A673 (cell line): ENCODE results near the gene KRTAP4-5. TPM values are rescaled to one million over a fixed set of nuclear protein-coding genes. Genes with fewer than 3 reads are reported as not detected.
"Not testable (repeated sequence)": the region's sequence is repeated elsewhere in the genome, so short reads cannot be mapped to it uniquely, and the experiment has no call there.

Experiments
- BruUV-seq: library from RNA; stranded (reverse); fragments of 400-500 nt; replicated peaks from 2 replicates; lab custom pipeline; 2021; lab: Mats Ljungman, UMichigan
- CTCF ChIA-PET: fragments of 300-600 bp; sonication (Branson Sonifier 250); formaldehyde crosslinking; loops from one replicate; lab custom pipeline; 2022; ENCODE audit warnings: antibody characterized with exemption; lab: Charles Lee
- POLR2A ChIA-PET: fragments of 300-600 bp; sonication (Branson Sonifier 250); formaldehyde crosslinking; loops from one replicate; lab custom pipeline; 2022; ENCODE audit warnings: antibody characterized with exemption; ENCODE audit not compliant: low non-redundant PET; lab: Charles Lee
- DNase-seq: peaks from one replicate; pipeline ENCODE4 v3.0.0-alpha.2; 2015; ENCODE audit warnings: low spot score
- H3K27ac ChIP-seq: fragments of 200-600 bp; sonication (generic); 2 replicates; pipeline ENCODE4 v1.5.1; 2016; ENCODE audit warnings: mixed run types, low read depth, mild to moderate bottlenecking, mixed read lengths, antibody characterized with exemption, low read length; ENCODE audit not compliant: poor library complexity, severe bottlenecking
- H3K27me3 ChIP-seq: fragments of 200-600 bp; sonication (generic); replicated peaks from 2 replicates; pipeline ENCODE4 v1.6.1; 2017; ENCODE audit warnings: mixed run types, low read depth, mild to moderate bottlenecking, mixed read lengths, antibody characterized with exemption, low read length; ENCODE audit not compliant: insufficient read depth, poor library complexity
- H3K36me3 ChIP-seq: fragments of 200-600 bp; sonication (generic); 2 replicates; pipeline ENCODE4 v1.6.1; 2016; ENCODE audit warnings: mixed run types, mild to moderate bottlenecking, mixed read lengths, antibody characterized with exemption, low read length; ENCODE audit not compliant: insufficient read depth, poor library complexity, severe bottlenecking
- H3K4me1 ChIP-seq: fragments of 200-600 bp; sonication (generic); 2 replicates; pipeline ENCODE4 v1.6.1; 2017; ENCODE audit warnings: mixed run types, mild to moderate bottlenecking, mixed read lengths, antibody characterized with exemption, low read length; ENCODE audit not compliant: insufficient read depth, poor library complexity, severe bottlenecking
- H3K4me3 ChIP-seq: fragments of 200-600 bp; sonication (generic); 2 replicates; pipeline ENCODE4 v1.5.1; 2016; ENCODE audit warnings: low read depth, mixed run types, mild to moderate bottlenecking, mixed read lengths, low read length; ENCODE audit not compliant: poor library complexity, severe bottlenecking
- H3K9me3 ChIP-seq: fragments of 200-600 bp; sonication (generic); 2 replicates; pipeline ENCODE4 v1.6.1; 2016; ENCODE audit warnings: mixed run types, low read depth, mild to moderate bottlenecking, mixed read lengths, antibody characterized with exemption, low read length; ENCODE audit not compliant: poor library complexity, severe bottlenecking
- CTCF ChIP-seq: fragments of 300-800, 200-600 bp; sonication (generic); conservative IDR thresholded peaks from 2 replicates; pipeline ENCODE4 v1.5.1; 2017; ENCODE audit warnings: low read depth, mild to moderate bottlenecking, antibody characterized with exemption, low read length, moderate library complexity, mixed read lengths
- EZH2 ChIP-seq: fragments of 200-600 bp; sonication (generic); IDR thresholded peaks from 2 replicates; pipeline ENCODE4 v1.6.1; 2017; ENCODE audit warnings: borderline replicate concordance, low read depth, mild to moderate bottlenecking, mixed read lengths, antibody characterized with exemption, low read length; ENCODE audit not compliant: poor library complexity, severe bottlenecking
- intact Hi-C: fragments of 100-400 bp; cut with micrococcal nuclease; formaldehyde crosslinking; loops from one replicate; pipeline ENCODE4 v1.10.0; 2022; ENCODE audit not compliant: unreplicated experiment
- total RNA-seq: library from RNA; stranded (reverse); gene quantifications from 2 replicates; pipeline ENCODE4 v1.2.3, GENCODE V29; 2021

KRTAP4-5 gene
- total RNA-seq, 1 experiment from 2014 or later, result not detected

DNA sequence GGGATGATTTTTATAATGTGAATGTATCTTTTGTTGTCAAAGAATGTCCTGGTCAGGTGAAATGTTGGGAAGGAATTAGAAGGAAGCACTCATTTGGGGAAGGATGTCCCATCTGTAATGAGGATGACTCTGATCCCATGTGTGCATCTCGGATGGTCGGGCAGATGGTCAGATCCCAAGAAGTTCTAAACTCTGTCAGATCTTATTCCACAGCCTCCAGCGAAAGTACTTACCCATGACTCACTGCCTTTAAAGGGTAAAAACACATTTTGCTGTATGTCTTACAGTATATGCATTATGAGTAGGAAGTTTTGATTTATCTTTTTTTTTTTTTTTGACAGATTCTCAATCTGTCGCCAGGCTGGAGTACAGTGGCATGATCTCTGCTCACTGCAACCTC is 30.9 kb downstream of the KRTAP4-5 start:
- no peaks in the 10 kb centered on the region for H3K4me1 ChIP-seq
- no TSS peak for BruUV-seq

GRCh38 chr17:41117846-41118386 is 31.7 kb downstream of the KRTAP4-5 start, which contains the start of gene KRTAP4-11:
Gene KRTAP4-11, minus strand, starts transcription at chr17:41118373. Its CDS starts 58 bp downstream, at chr17:41118315.
- H3K9me3 ChIP-seq, BruUV-seq, H3K4me3 ChIP-seq, H3K27ac ChIP-seq, H3K27me3 ChIP-seq, H3K4me1 ChIP-seq, DNase-seq, CTCF ChIA-PET, intact Hi-C loops, POLR2A ChIA-PET, H3K36me3 ChIP-seq: not testable (repeated sequence)

More for the DNA sequence above, 30.9 kb downstream of the KRTAP4-5 start:
- CTCF ChIA-PET, result no interaction called here
- intact Hi-C loops, result no loop called here
- no peak overlapping the region for H3K27ac ChIP-seq
- H3K36me3 ChIP-seq, result no peaks in the 10 kb centered on the region
- H3K4me3 ChIP-seq, result no peak overlapping the region
- TF ChIP-seq CTCF, result no peak
- POLR2A ChIA-PET, result no interaction called here
- no peak for DNase-seq
- H3K27me3 ChIP-seq, result no peaks in the 10 kb centered on the region
- no peaks in the 10 kb centered on the region for H3K9me3 ChIP-seq

- Histone ChIP-seq H3K4me1 (no peaks in the 10 kb centered on the region), H3K27me3 (no peaks in the 10 kb centered on the region), H3K9me3 (no peaks in the 10 kb centered on the region), H3K36me3 (no peaks in the 10 kb centered on the region), H3K27ac (no peak overlapping the region), H3K4me3 (no peak overlapping the region)
- POLR2A ChIA-PET, result no interaction called here
- no peak for TF ChIP-seq CTCF
- no peak for TF ChIP-seq EZH2
- BruUV-seq, result no TSS peak
- CTCF ChIA-PET, result no interaction called here
- DNase-seq, result no peak
- intact Hi-C loops, result no loop called here
Observed at GRCh38 chr17:41116297-41116696, 33.3 kb downstream of the KRTAP4-5 start.

DNA sequence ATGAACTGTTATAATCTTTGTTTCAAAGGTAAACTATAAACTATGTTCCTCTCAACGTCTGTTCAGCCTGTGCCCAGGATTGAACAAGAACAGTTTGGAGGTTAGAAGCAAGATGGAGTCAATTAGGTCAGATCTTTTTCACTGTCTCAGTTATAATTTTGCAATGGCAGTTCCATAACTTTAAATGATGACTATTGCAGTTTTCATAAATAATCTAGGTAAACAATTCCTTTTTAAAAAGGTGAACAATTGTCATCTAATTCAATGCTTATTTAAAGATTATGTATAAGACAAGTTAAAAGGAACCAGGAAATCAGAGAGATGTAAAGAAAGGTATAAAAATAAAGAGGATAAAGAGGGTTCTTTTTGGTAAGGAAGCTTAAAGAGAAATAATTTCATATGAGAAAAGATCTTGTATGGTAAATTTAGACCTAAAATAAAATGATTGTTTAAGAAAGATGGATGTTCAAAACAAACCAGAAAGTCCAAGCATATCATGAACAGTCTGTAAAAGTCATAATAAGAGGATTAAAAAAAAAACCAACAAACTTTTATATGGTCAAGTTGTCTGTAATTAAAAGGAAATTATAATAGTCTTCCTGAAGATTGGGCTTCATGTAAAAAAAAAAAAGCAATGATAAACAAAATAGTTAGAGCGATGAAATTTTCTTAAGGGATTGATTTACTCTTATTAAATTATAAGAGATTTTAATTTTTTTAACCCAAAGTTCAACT is 38.3 kb downstream of the KRTAP4-5 start:
- Histone ChIP-seq H3K9me3 (no peaks in the 10 kb centered on the region), H3K27me3 (no peaks in the 10 kb centered on the region), H3K27ac (no peak overlapping the region), H3K4me1 (no peaks in the 10 kb centered on the region), H3K4me3 (no peak overlapping the region), H3K36me3 (no peaks in the 10 kb centered on the region)
- no peak for DNase-seq
- TF ChIP-seq EZH2 (no peak), CTCF (no peak)
- ChIA-PET POLR2A (no interaction called here), CTCF (no interaction called here)
- no TSS peak for BruUV-seq
- intact Hi-C loops, result no loop called here

- POLR2A ChIA-PET, H3K4me1 ChIP-seq, H3K27me3 ChIP-seq, DNase-seq, intact Hi-C loops, H3K27ac ChIP-seq, H3K9me3 ChIP-seq, CTCF ChIA-PET, H3K4me3 ChIP-seq, BruUV-seq, H3K36me3 ChIP-seq: not testable (repeated sequence)
Observed at GRCh38 chr17:41108728-41109386, 40.8 kb downstream of the KRTAP4-5 start.
